22Rv1 (cell line): ENCODE data around the gene C20orf96.
"Not testable (repeated sequence)": the region's sequence is repeated elsewhere in the genome, so short reads cannot be mapped to it uniquely, and the experiment has no call there.

Source experiments
- H3K27ac ChIP-seq: fragments of 450-650 bp; 2 replicates; pipeline ENCODE4 v1.5.1; 2017
- ZFX ChIP-seq: fragments of 450-650 bp; IDR thresholded peaks from 2 replicates; pipeline ENCODE4 v1.6.1; 2017; ENCODE audit warnings: antibody characterized with exemption, borderline replicate concordance
- TF ChIP-seq, protein P1 (sequence below): fragments of 450-650 bp; IDR thresholded peaks from 2 replicates; pipeline ENCODE4 v1.5.1; 2017; ENCODE audit warnings: mild to moderate bottlenecking

The C20orf96 gene

DNA sequence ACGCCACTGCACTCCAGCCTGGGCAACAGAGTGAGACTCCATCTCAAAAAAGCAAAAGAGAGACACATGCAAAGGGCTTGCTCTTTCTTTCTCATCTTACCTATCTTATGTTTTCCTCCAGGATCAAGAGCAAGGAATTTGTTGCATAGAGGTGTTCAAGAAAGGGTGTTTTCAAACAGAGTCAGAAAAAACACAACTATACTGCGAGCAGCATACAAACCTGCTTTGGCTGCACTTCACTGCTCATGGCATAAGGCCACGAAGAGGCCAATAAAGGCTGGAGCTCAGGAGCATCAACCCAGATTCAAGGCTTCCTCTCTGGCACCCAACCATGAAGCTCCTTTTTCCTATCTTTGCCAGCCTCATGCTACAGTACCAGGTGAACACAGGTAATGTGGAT is 63.6 kb downstream of the C20orf96 start, which contains the start of gene DEFB129:
TSS of gene DEFB129 (plus strand) at position 301 of the 400 bp plus-strand sequence. CDS start at position 332, 31 bp downstream.
- no peak within 1 kb of the TSS for H3K27ac ChIP-seq
- TF ChIP-seq ZFX, result no peak
- TF ChIP-seq, protein P1, sequence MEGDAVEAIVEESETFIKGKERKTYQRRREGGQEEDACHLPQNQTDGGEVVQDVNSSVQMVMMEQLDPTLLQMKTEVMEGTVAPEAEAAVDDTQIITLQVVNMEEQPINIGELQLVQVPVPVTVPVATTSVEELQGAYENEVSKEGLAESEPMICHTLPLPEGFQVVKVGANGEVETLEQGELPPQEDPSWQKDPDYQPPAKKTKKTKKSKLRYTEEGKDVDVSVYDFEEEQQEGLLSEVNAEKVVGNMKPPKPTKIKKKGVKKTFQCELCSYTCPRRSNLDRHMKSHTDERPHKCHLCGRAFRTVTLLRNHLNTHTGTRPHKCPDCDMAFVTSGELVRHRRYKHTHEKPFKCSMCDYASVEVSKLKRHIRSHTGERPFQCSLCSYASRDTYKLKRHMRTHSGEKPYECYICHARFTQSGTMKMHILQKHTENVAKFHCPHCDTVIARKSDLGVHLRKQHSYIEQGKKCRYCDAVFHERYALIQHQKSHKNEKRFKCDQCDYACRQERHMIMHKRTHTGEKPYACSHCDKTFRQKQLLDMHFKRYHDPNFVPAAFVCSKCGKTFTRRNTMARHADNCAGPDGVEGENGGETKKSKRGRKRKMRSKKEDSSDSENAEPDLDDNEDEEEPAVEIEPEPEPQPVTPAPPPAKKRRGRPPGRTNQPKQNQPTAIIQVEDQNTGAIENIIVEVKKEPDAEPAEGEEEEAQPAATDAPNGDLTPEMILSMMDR, result no peak

DNA sequence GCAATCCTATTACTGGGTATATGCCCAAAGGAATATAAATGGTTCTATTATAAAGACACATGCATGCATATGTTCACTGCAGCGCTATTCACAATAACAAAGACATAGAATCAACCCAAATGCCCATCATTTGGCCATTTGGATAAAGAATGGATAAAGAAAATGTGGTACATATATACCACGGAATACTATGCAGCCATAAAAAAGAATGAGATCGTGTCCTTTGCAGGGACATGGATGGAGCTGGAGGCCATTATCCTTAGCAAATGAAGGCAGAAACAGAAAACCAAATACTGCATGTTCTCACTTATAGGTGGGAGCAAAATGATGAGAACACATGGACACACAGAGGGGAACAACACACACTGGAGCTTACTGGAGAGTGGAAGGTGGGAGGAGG is 64.7 kb downstream of the C20orf96 start:
- not testable (repeated sequence) for H3K27ac ChIP-seq

DNA sequence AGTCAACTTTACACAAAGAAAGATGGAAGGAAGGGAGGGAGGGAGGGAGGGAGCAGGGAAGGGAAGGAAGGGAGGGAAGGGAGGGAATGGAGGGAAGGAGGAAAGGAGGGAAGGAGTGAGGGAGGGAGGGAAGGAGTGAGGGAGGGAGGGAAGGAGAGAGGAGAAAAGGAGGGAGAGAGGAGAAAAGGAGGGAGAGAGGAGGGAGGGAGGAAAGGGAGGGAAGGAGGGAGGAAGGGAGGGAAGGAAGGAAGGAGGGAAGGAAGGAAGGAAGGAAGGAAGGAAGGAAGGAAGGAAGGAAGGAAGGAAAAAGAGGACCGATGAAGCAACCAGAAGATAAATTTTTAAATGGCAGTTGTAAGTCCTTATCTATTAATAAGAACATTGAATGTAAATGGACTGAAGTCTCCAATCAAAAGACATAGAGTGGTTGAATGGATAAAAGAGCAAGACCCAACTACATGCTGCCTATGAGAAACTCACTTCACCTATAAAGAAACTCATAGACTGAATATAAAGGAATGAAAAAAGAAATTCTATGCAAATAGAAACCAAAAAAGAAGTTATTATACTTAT is 69.2 kb downstream of the C20orf96 start:
- no peak overlapping the region for H3K27ac ChIP-seq
- TF ChIP-seq, protein P1, result no peak
- TF ChIP-seq ZFX, result no peak
